ENCODE data around the gene NOP14. TPM values are rescaled to one million over a fixed set of nuclear protein-coding genes. Genes with fewer than 3 reads are reported as not detected.

The NOP14 gene
- polyA plus RNA-seq, 1 experiment = 7.1 TPM

GRCh38 chr4:2888886-2889285, 74.3 kb downstream of the NOP14 start:
- no peak for DNase-seq (ENCODE audit: low read depth)
- Histone ChIP-seq H3K27me3 (ENCODE audit: control insufficient read depth, insufficient read depth, low read length) (no peaks in the 10 kb centered on the region), H3K36me3 (ENCODE audit: control insufficient read depth, insufficient read depth, low read length) (peaks cover 18% of the 10 kb centered on the region), H3K4me3 (ENCODE audit: low read depth, low read length) (no peak overlapping the region)
- no peak for TF ChIP-seq CTCF (IDR thresholded peaks at IDR 0.05; ENCODE audit: insufficient read depth, low read depth, low read length)
- ChIA-PET POLR2A (no interaction called here), CTCF (interaction anchor here (0.6 to 0.7 kb wide), 2 partner anchors 10 to 16 kb away, joined by 3 read pairs; no protein-coding TSS in a partner anchor)

Other genes with a start within 250 kb of the NOP14 start
- 32.5 and 48.1 TPM in 2 replicates for gene TNIP2, start 207.1 kb downstream of the NOP14 start, polyA plus RNA-seq (2011; rRNA removed)
- 23.9 and 42.2 TPM in 2 replicates for gene SH3BP2, start 170.3 kb downstream of the NOP14 start, polyA plus RNA-seq (2011; rRNA removed)
- gene ADD1, start 119.6 kb downstream of the NOP14 start, polyA plus RNA-seq (2011; rRNA removed) = 96.8 and 140 TPM in 2 replicates
- 1.9 and 2.1 TPM in 2 replicates for gene GRK4, start 165 bp upstream of the NOP14 start, polyA plus RNA-seq (2011; rRNA removed)
- gene HTT-AS, start 111.1 kb upstream of the NOP14 start, polyA plus RNA-seq (2011; rRNA removed) = not detected in 2 replicates
- gene HTT, start 111.3 kb upstream of the NOP14 start, polyA plus RNA-seq (2011; rRNA removed) = 10.6 and 13.6 TPM in 2 replicates